Hematopoietic multipotent progenitor cell treated with erythropoietin and hydrocortisone succinate and interleukin-3 and kit ligand, for 17 days (in vitro differentiated cells): Measurements from ENCODE around the gene ZNF90.
"Not testable (repeated sequence)": the region's sequence is repeated elsewhere in the genome, so short reads cannot be mapped to it uniquely, and the experiment has no call there.

ENCODE experiments used
- DNase-seq: peaks from one replicate; pipeline ENCODE4 v3.0.0-alpha.2; 2015; ENCODE audit warnings: low spot score

Gene ZNF90

GRCh38 chr19:20077791-20078463, at the start of gene ZNF90:
ZNF90 (plus strand) TSS chr19:20078000; CDS start chr19:20078133, 133 bp downstream.
- no peak for DNase-seq

DNA sequence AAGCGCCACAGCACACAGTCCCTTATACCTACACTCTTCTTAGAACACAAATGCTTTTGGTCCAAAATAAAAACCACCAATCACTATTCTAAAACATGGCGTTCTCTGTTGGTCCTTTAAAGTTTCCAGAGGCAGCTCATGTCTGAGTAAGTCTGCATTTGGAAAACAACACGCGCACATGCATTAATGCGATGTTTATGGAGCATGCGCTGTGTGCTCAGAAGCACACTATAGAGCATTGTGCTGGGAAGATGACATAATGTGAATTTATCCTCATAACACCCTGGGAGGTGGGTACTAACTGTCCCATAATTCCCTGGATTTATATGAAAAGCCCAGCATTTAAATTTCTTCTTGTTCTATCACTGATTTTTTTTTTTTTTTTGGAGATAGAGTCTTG, 49.2 kb upstream of the ZNF90 start:
- no peak for DNase-seq

GRCh38 chr19:20035935-20036334, 41.9 kb upstream of the ZNF90 start:
- no peak for DNase-seq

- no peak for DNase-seq
Measured at GRCh38 chr19:20038358-20039202, 39.2 kb upstream of the ZNF90 start.

- no peak for DNase-seq
Measured at GRCh38 chr19:20039203-20039723, 38.5 kb upstream of the ZNF90 start, which contains the start of gene ZNF682. ZNF682 (minus strand) TSS chr19:20039505; CDS start chr19:20039345, 160 bp downstream.

DNA sequence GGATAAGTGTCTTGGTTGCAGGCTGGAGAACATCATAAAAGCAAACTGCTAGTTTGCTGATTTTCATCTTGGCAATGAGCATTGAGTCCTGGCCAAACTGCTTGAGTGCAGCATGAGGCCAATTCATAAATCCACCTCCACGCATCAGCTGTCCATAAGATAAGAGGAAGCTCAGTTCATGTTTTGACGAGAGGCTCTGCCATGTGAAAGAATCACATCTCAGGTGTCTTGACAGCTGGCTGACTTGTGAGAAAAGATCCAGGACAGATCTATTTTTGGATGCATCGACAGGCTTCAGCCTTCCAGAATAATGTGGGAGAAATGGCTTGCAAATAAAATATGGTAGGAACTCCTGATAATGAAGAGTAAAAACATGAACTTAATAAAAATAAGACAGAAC, 33.1 kb upstream of the ZNF90 start:
- DNase-seq, result no peak

- DNase-seq, result not testable (repeated sequence)
Measured at GRCh38 chr19:20045742-20046141, 32.1 kb upstream of the ZNF90 start.

GRCh38 chr19:20051841-20052768, 25.7 kb upstream of the ZNF90 start:
- no peak for DNase-seq

GRCh38 chr19:20058738-20059137, 19.1 kb upstream of the ZNF90 start:
- not testable (repeated sequence) for DNase-seq

DNA sequence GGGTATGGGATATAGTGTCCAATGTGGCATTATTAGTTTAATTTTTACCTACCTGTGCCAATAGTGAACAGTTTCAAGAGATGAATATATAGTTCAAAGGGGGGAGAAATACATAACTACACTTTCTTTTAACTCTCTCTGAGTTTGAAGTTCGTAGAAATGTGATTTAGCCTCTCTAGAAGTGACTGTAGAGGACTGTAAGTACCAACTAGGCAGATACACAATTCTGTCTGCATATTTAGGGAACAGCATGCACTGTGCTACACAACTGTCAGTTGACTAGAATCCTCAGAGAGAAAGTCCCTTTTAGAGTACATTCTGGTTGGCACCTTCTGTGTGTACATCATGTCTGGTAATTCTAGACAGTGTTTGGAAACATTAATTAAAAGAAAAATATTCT, 17.5 kb upstream of the ZNF90 start:
- no peak for DNase-seq

- no peak for DNase-seq
Measured at GRCh38 chr19:20066861-20067260, 10.9 kb upstream of the ZNF90 start.

DNA sequence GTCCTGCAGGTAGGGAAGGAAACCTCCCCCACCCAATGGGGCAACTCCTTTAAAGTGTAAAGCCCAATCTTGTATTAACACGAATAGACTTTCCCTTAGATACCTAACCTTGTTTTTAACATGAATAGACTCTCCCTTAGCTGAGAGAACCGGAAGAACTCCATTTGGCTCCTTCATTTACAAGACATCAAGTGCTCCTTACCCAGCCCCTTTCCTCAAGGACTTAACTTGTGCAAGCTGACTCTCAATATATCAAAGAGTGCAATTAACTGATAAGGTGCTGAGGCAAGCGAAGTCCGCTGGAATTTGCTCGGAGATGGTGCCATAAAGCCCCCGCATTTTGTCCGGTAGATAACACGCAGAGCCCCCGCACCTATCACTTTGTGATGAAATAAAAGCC, 9.9 kb upstream of the ZNF90 start:
- DNase-seq, result no peak

DNA sequence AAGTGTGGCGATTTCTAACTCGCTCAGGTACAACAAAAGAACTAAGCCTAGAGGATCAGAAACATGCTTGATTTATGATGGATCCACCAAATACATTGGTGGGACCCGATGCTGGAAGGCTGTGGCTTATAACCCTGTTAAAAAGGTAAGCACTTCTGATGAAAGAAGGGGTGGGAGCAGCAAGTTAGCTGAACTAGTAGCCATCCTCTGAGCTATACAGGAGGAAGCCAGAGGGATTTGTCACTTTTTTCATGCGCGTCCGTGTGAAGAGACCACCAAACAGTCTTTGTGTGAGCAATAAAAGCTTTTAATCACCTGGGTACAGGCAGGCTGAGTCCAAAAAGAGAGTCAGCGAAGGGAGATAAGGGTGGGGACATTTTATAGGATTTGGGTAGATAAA, 9.2 kb upstream of the ZNF90 start:
- not testable (repeated sequence) for DNase-seq

GRCh38 chr19:20070691-20071090, 7.1 kb upstream of the ZNF90 start:
- DNase-seq, result no peak

GRCh38 chr19:20072936-20073335, 4.9 kb upstream of the ZNF90 start:
- no peak for DNase-seq

DNA sequence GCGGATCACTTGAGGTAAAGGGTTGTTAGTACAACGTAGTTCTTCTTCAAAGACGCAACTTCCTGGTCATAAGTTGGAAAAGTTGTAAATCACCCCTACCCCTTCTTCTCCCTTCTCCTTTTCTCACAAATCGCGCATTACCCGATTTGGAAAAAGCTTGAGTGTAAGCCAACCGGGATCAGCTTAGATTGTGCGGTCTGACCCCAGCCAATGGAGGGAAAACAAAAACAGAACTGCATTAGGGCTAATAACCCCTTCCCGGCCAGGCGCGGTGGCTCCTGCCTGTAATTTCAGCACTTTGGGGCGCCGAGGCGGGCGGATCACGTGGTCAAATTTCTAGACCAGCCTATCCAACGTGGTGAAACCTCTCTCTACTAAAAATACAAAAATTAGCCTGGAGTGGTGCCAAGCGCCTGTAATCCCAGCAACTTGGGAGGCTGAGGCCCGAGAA, 806 bp downstream of the ZNF90 start:
- DNase-seq, result no peak

DNA sequence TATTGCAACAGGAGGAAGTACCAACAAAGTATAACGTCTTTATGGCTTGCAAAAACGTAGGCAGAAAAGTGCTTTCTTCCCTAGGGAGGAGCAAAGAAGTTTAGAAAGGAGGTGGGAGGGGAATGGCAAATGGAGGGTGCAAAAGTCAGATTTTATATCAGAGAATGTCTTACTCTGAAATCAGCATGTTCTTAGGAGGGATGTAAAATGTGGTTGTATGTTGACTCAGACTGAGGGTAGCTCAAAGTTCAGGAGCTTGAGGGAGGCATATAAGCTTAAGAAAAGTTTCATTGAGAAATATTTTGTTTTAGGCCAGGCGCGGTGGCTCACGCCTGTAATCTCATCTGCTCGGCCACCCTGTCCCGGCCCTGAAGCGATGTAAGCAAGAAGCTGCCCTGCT, 1.7 kb downstream of the ZNF90 start:
- no peak for DNase-seq

DNA sequence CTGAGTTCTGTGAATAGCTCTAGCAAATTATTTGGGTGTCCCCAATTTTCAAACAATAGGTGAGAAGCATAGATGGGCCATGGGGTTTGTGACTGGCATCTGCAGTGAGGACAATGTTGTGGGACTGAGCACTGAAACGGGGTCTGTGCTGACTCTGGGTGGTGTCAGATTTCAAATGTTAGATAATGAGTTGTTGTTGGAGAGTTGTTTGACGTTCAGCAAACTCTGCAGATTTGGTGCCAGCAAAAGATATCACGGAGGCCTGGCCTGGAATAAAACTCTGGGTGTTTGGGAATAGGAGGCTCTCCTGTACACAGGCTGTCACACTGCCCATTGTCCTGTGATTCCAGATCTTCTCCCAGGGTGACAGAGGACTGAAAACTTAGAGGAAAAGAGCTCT, 2.9 kb downstream of the ZNF90 start:
- no peak for DNase-seq

- not testable (repeated sequence) for DNase-seq
Measured at GRCh38 chr19:20082232-20082833, 4.5 kb downstream of the ZNF90 start.

DNA sequence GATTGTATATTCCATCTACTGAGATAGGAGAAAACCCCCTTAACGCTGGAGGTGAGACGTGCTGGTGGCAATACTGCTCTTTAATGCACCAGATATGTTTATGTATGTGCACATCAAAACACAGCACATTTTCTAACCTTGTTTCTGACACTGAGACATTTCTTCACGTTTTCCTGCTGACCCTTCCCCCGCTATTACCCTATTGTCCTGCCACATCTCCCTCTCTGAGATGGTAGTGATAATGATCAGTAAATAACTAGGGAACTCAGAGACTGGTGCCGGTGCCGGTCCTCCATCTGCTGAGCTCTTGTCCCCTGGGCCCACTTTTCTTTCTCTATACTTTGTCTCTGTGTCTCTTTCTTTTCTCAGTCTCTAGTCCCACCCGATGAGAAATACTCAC, 5.1 kb downstream of the ZNF90 start:
- not testable (repeated sequence) for DNase-seq

DNA sequence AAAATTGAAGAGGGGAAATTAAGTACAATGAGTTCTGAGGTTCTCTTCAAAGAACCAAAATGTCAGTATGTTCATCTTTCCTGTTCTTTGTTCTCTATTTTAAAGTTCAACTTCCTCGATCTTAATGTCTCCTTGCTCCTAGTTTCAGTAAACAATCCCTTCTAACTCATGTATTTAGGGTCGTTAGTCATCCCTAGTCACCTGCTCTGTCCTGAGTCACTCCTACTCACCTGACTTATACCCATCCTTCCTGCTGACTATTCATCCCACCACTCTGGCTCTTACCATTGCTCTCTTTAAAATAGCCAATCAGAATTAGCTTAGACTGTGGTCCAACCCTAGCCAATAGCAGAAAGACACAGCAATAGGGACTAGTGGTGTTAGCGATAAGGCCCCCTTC, 24.3 kb downstream of the ZNF90 start:
- no peak for DNase-seq
